CD4-positive, alpha-beta T cell treated with Interleukin-10 for 1 hour (primary cell): ENCODE results near the gene CEP55.

Experiments used
- DNase-seq: peaks from one replicate; pipeline ENCODE4 v3.0.0-alpha.2; 2020

The CEP55 gene

DNA sequence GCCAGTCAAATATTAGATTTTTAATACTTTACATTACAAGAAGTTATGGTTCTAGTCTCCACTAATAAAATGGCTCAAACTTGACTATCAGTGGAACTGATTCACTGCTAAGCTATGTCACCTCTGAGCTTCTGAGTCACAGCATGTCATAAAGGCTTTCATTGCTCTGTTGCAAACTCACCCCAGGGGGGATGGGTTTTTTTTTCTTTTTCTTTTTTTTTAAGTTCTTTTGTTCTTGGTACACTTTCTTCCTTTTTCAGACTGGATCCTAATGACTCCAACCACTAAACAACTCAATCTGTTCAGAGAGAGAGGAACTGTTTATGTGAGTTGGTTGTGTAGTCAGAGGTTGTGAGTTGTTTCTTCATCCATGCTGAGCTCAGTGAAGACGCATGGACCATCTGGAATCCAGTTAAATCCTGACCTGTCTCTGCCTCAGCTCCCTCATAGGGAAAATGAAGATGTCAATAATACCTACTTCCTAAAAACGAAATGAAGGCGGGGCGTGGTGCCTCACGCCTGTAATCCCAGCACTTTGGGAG lies 25.2 kb upstream of the CEP55 start:
- DNase-seq: no peak

DNA sequence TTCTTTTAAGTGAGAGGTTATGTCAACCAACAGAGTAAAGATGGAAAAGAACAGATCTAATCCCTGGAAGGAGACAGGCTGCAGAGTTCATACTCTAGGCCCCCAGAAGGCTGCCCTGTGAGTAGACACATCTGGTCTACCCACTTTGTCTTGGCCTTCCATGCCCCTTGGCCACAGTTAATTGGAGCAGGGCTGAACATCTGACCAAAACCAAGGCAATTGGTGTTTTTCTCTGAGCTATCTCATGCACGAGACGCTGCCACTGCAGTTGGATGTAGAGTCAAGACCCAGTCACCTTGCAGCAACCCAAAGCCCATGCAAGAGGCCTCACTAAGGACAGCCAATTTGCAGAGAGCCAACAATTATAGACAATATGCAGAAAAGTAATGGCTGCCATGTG lies 23.3 kb upstream of the CEP55 start:
- DNase-seq: no peak

DNA sequence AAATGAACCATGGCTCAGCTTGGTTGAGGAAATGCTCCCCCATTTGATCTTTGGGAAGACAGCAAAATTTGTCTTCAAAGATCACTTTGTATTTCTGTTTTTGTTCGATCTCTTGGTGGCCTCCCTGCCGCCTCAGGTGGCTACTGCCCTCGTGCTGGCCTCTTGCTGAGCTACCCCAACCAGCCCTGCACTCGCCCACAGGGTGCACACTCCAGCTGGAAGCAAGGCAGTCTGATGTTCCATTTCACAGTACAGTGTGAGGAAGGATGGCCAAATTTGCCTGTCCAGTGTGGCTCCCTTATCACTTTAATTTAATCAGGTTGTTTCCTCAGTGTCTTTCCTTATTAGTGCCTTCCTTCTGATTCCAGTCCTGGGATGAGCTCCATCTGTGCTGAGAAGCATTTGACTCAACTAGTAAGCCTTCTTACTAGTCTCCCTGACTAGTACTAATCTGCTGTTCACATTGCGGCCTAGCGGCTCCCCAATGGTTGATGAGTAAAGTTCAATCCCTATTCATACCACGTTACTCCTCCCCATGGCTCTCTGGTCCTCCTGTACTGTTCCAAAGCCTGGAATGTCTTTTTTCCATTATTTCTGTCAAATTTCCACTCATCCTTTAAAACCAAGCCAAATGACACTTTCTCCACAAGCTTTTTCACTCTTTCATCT lies 22.5 kb upstream of the CEP55 start:
- DNase-seq: no peak

DNA sequence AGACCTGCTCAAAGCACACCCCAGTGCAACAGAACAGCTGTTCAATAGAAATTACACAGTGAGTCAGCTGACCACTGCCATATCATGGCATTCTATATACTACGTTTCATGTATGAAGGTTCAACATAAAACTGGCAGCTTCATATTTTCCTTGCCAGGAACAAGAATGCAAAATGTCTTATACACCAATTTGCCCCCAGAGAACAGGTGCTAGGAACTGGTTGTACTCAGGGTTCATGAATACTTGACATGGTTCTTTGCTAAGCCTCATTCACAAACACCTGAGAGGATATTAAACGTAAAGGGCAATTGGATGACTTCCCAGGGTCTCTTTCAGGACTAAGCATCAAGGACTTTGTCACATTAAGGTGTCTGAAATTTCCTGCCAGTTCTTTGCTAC lies 21.2 kb upstream of the CEP55 start:
- no peak for DNase-seq

DNA sequence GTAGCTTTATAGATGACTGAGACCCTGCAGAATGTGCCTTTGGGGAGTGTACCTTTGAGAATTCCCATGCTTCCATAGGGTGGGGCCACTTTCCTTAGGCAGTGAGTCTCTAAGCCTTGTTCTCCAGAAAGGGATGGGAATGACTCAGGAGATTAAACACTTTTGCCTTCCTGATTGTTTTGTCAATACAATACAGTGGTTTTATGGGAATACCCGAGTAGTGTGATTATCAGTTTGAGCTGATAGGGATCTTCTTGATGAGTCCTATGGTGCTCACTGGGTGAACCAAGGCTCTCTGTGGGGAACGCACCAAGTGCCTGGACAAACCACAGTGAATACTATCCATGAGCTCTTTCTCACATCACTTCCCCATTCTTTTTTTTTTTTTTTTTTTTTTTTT lies 20.5 kb upstream of the CEP55 start:
- no peak for DNase-seq

DNA sequence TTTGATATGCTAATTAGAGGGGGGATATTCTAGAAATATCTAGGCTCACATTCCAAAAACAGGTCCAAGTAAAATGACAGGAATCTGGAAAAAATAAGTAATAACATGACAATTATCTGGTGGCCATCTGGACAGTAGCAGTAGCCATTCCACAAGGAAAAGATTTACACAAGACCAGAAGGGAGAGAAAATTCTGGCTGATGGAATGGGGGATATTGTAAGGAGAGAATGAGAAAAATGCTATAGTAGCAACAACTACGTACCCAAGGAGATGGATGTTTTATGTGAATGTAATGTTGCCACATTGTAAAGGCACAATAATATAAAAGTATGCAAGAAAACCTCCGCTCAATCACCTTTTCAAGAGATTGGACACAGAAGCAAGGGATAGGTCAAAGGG lies 19.7 kb upstream of the CEP55 start:
- no peak for DNase-seq

DNA sequence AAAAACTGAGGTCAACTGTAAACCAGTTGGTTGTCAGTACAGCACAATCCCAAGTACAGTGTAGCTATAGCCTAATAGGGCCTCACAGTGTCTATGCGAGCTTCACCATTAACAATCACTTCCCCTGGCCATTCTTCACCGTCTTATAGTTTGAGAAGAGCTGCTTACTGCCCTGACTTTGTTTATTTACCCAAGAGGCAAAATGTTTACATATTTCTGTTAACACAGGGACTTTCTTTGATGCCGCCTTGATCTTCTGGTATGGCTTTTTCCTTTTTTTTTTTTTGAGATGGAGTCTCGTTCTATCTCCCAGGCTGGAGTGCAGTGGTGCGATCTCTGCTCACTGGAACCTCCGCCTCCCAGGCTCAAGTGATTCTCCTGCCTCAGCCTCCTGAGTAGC lies 17.5 kb upstream of the CEP55 start:
- DNase-seq: no peak

DNA sequence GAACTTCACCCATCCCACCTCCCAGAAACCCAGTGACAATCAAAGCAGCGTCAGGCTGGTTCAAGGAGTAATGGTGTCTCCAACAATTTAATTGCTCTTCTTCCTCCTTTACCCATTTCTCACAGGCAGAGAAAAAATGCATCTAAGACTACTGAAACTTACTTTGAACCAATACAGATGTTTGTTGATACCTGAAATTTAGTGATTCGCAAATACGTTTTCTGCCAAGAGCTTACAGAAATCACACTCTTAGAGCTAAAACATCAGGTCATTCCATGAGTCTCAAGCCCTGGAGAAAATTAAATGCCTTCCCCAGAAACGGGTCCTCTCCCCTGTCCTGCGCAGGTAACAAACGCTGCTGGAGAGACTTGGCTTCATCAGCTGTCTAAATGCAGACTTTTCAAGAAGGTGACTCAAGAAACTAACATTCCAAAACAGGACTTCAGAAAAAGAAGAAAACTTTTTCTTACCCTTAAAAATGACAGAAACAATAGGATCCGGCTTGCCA lies 14.7 kb upstream of the CEP55 start:
- no peak for DNase-seq

DNA sequence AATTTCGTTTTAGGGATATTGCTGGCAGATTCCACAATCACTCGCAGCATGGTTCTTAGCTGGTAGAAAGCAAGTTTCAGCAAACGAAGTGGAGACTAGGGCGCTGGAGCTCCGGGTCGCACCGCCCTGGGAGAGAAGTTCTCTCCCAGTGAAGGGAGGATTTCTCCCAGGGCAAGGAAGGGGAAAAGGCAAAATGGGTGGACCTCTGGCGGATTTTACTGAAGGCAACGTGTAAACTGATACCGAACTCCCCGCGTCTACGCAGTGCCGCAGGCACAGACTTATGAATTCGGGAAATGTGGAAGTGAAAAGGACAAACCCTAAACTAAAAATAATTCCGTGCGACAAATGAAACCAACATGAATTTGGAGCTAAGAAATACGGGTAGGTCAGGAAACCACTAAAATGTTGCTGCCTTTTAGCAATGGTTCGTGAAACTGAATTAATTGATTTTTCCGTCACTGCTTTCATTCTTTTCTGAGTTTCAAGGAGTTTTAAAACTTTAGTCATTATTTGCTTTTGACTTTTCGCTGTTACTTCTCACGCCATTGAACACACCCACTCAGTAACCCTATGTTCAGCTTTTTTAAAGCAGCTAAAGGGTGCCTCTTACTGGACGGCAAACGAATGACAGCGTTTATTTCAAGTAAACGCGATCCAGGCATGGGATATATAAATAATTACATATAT lies 14.1 kb upstream of the CEP55 start, which contains the start of gene MYOF:
TSS of gene MYOF (minus strand) at position 190 of the 690 bp plus-strand sequence. CDS start at position 50, 140 bp downstream.
- peak; percentile 77 for DNase-seq

DNA sequence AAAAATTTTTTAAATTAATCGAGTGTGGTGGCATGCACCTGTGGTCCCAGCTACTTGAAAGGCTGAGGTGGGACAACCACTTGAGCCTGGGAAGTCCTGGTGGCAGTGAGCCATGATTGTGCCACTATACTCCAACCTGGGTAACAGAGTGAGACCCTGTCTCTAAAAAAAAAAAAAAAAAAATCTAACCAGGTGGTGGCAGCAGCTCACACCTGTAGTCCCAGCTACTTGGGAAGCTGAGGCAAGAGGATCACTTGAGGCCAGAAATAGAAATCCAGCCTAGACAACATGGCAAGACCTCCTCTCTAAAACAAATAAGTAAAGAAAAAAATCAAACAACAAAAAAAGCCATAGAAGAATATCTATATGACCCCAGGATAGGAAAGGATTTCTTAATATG lies 10.7 kb upstream of the CEP55 start:
- no peak for DNase-seq

DNA sequence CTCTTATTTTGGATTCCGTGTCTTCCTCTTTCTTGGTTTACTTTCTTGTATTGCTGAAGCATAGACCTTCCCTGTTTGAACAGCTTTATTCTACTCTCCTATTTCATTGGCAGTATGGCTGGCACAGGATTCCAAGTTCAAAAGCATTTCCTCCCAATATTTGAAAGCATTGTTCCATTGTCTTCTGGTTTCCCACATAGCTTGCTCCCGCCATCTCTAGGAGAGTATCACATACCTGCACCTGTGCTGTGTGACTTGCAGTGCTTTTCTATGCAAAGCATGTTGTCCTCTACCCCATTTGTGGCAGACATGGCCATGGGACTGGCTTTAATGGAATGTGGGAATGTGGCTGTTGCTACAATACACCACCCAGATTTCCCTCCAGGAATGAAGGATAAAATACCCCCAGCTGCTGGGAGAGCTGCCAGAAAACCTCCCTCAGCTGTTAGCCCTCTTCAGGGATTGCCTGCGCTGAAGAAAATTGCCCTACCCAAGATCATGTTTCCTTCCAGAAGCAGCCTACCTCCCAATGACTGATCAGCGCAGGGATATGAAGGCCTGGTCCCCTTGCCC lies 7.4 kb upstream of the CEP55 start:
- DNase-seq: no peak

DNA sequence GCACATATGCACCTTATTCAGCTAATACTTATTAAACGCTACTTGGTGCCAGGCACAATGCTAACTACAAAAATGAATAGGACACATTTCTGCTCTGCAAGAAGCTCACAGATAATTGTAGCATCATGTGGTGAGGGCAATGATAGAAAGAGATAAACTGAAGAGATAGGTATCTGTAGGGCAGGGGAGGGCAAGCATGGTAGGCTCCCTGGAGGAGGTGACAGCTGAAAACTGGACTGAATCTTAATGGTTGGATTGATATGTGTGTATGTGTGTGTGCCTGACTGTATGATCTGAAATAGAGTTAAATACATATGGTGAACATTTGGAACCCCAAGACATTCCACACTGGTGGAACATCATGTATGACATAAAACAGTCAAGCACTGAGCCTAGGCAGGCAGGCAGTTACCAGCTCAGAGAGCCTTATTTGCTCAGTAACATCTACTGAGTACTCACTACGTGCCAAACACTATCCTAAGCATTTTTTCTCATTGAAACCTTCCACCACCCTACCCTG lies 4.8 kb upstream of the CEP55 start:
- DNase-seq: no peak

DNA sequence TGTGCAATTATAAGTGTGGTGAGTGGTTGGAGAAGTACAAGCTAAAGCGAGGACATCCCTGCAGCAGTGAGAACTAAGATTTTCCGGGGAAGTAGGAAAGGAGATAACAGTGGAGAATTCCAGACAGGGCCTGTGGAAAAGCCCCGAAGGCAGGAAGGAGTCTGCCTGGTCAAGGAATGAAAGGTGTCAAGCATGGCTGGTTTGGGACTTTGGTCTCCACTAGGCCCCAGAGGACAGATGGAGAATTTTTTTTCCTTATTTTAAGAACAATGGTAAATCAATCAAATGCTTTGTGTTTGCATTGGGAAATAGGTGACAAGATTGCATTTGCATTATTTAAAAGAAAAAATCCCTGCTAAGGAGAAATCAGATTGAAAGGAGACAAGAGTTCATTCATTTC lies 3.2 kb upstream of the CEP55 start:
- DNase-seq: no peak

DNA sequence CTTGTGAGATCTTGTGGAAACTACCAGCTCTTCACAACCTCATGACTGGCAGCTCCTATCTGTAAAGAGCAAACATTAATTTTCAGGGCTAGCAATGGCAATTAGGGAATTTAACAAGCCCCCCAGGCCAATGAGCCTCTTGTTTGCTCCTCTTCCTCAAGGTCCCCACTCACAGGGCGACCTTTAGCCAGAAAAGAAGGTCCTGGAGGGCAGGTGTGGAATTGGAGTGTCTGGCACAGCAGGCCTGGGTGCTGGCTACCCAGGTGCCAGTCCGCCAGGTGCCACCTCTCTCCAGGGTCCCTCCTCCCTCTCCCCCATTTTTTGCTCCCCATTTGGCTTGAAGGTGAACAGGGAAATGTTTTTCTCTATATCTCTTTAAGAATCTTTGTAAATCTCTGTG lies 1.9 kb upstream of the CEP55 start:
- DNase-seq: no peak

DNA sequence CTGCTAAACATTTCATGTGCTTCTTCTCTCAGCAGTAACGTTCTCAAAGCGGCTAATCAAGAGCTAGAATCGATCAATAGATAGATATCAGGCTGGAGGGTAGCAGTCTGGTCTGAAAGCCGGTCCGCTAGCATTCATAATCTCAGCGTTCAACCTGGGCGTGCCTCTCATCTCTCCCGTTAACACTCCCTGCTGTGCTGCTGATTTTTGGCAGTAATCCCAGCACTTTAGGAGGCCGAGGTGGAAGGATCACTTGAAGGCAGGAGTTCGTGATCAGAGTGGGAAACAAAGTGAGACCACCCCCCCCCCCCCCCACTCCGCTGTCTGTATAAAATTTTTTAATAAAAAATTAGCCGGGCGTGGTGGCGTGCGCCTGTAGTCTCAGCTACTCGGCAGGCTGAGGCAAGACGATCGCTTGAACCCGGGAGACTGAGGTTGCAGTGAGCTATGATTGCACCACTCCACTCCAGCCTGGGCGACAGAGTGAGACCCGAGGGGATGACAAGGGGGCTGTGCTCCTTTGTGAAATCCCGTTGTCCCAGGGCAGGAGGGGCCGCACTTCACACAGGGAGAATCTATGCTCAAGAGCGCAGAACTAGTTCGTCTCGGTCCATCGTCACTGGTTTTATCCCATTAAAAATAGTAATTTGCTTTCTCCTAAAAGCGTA lies 624 bp upstream of the CEP55 start:
- DNase-seq: no peak

DNA sequence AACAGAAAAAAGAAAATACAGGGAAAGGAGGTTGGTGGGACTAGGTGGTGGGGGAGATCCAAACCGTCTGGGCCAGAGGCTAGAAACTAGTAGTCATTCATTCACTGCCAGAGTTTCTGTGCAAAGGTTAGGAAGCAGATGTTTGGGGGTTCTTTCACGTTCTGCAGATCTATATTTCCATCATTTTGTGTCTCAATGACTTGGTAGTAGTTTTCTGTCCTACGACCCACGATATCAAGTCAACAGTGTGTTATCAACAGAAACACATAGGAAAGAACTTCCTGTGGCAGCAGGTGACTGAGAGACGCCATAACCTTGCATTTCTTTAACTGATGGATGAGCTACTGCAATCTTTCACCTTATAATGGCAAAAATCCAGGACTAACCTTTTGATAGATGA lies 1.8 kb downstream of the CEP55 start:
- DNase-seq: no peak

DNA sequence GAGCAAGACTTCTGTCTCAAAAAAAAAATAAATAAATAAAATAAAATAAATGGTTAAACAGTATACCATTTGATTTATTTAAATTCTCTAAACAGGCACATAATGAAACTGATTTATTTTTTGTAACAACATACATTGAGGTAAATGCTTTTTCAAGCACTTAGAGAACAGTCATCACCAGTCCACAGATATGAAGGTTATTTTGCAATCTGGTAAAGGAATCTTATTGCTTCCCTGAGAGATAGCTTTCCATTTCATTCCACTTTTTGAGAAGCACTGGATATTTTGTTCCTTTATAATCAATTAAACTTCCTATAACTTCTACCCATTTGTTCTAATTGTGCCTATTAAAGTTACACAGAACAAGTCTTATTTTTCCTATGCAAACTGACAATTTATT lies 5.2 kb downstream of the CEP55 start:
- no peak for DNase-seq

DNA sequence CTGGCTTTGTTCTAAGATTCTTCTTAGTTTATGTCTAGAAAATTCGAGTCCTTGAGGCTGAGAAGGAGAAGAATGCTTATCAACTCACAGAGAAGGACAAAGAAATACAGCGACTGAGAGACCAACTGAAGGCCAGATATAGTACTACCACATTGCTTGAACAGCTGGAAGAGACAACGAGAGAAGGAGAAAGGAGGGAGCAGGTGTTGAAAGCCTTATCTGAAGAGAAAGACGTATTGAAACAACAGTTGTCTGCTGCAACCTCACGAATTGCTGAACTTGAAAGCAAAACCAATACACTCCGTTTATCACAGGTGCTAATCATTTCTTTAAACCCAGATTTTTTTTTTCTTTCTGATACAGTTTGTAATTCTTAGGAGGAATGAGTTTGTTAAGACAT lies 6.7 kb downstream of the CEP55 start:
- DNase-seq: peak; percentile 23

DNA sequence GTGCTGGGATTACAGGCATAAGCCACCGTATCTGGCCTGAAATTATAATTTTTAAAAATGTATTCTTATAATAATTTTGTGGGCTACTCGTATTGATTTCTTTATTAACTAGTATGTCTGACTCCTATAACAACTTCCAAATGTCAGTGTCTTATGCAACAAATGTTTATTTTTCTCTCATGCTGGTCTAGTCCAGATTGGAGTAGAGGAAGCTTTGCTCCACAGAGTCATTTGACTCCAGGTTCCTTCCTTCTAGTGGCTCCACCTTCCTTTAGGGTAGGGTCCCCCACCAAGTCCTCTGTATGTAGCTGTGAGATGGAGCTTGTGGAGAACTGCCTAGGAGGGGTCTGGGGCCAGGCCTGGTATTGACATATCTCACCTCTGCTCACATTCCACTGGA lies 8.7 kb downstream of the CEP55 start:
- DNase-seq: no peak

DNA sequence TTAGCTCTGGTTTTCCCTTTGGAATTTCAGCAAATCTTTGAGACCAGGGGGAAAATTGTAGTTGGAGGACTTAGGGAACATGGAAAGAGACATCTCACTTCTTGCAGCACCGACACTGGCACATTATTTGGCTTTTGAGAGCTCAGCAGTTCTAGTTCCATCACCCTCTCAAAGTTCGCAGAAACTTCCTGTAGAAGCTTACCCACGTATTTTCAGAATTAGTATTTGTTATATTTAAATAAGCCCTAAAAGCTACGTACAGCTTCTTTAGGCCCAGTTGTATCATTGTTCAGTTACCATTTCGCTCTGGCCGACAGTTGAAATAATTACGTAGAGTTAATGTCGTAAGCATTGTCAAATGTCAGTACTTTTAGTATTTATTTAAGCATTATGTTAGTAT lies 13.4 kb downstream of the CEP55 start:
- DNase-seq: no peak

DNA sequence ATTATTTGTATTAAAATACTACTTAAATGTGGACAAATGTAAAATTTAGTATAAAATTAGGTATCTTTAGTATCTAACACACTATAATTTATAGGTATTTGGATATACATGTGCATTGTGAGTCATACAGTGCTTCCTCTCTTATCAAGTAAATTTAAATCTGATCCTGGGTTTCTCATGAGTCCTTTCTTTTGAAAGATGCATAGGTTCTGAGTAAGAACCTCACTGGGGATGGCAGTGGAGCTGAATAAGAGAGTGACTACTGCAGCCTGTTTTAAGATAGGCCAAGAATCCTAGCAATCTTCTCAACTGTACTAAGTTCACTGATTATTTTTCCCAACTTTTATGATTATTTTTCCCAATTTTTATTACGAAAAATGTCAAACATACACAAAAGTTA lies 16.2 kb downstream of the CEP55 start:
- no peak for DNase-seq

DNA sequence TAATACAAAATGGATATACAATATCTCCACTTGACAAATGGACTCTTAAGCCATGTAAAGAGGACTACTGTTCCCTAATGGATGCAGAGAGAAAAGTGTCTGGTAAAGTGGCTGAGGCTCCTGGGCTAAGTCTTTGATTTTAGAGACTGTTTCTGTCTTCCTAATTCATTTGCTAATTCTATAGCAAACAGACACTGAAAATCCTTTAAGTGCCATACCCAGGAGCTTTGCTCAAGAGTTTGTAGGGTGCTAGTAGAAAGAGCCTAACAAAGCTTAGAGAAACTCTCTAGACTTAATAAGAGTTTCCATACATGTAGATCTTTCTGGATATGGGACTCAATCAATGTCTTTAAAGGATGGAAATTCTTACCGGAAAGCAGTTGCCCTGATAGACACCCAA lies 16.7 kb downstream of the CEP55 start:
- DNase-seq: no peak

DNA sequence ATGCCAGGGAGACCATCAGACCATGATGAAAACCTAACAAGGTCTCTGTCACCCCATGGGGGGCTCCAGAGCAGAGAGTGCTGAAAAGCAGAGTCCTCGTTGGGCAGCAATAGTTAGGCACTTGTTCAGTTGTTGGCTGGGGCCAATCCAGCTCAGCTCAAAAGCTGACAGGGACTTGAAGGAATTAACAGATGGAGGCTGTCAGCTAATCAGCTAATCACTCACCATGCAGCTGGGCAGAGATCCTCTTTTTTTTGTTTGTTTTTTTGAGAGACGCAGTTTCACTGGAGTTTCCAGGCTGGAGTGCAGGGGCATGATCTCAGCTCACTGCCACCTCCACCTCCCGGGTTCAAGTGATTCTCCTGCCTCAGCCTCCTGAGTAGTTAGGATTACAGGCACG lies 18.1 kb downstream of the CEP55 start:
- DNase-seq: no peak
